NCI-H82 treated with DMSO at 0.1 percent for 48 hours (cell line): ENCODE data around the gene TACSTD2.
"Not testable (repeated sequence)": the region's sequence is repeated elsewhere in the genome, so short reads cannot be mapped to it uniquely, and the experiment has no call there.

Source experiments
- DNase-seq: peaks from one replicate; lab custom pipeline; 2025; ENCODE audit not compliant: unreplicated experiment; lab: John Stamatoyannopoulos, UW

Gene TACSTD2

DNA sequence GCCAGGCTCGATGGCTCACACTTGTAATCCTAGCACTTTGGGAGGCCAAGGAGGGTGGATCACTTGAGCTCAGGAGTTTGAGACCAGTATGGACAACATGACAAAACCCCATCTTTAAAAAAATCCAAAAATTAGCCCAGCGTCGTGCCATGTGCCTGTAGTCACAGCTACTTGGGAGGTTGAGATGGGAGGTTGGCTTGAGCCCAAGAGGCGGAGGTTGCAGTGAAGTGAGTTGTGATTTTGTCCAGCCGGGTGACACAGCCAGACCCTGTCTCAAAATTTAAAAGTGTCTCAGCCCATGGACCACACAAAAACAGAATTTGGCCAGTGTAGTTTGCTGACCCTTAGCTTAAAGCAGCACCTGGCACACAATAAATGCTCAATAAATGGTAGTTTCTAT lies 11.3 kb upstream of the TACSTD2 start:
- DNase-seq, result no peak

DNA sequence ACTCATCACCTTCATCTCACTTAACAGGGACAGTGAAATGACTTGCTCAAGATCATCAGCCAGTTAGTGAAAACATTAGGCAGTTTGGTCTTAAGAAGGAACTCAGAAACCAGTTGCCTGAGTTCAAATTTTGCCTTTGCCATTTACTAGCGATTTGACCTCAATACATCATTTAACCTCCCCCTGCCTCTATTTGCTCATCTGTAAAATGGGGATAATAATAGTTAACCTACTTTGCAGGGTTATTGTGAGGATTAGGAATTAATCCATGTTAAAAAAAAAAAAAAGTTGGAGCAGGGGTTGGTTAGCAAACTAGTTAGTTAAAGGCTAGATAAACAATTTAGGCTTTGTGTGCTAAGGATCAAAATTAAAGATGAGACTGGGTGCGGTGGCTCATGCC lies 10.6 kb upstream of the TACSTD2 start:
- no peak for DNase-seq

DNA sequence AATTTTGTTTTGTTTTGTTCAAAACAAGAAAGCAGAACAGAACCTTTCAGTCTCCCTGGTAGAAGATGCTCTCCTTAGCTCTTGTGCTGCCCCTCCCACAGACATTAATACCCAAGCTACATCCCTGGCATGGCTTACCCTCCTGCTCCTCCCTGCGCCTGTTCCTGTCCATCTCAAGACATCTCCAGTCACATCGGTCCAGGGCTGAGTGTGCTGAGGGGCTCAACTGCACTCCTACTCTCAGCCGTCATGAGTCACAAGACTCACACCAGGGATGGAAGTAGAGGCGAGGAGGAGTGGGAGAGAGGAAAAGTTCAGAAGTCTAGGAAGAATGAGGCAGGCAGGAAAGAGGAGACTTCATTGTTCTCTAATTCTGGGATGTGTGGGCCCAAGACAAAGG lies 9.2 kb upstream of the TACSTD2 start:
- DNase-seq, result no peak

DNA sequence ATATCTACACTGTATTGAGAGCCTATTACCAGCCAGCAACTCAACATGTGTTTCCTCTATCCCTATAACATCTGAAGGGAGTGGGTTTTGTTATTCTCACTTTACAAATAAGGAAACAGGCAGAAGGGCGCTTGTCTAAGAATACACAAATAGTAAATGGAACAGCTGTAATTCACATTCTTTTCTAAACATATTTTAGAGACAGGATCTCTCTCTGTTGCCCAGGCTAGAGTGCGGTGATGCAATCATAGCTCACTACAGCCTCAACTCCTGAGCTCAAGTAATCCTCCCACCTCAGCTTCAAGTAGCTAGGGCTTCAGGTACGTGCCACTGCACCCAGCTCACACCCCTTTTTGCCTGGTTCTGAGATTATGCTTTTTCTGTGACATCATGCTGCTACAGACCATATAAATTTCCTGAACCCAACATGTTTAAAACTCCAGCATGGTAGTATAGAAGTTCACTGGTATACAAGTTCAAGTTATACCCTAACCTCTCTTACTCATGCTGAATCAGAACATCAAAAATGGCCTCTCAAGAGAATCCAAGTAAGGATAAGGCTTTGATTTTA lies 8.6 kb upstream of the TACSTD2 start:
- DNase-seq, result no peak

DNA sequence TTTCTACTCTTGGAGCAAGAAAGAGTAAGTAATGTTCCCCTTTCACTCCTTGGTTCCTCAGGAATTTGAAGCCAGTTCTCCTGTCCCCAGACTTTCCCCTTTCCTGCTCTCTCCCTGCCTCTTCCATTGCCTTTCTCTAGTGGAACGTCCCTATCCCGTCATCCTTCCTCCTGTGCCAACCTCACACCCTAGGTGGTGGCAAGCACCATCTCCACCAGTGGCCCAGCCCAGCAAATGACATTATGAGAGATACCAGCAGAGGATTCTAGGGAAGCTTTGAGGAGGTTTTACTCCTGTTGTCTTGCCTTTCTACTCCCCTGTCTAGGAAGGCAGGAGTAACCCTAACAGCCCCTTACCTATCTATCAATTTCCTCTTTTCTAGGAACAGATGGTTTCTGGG lies 8.1 kb upstream of the TACSTD2 start:
- DNase-seq, result no peak

DNA sequence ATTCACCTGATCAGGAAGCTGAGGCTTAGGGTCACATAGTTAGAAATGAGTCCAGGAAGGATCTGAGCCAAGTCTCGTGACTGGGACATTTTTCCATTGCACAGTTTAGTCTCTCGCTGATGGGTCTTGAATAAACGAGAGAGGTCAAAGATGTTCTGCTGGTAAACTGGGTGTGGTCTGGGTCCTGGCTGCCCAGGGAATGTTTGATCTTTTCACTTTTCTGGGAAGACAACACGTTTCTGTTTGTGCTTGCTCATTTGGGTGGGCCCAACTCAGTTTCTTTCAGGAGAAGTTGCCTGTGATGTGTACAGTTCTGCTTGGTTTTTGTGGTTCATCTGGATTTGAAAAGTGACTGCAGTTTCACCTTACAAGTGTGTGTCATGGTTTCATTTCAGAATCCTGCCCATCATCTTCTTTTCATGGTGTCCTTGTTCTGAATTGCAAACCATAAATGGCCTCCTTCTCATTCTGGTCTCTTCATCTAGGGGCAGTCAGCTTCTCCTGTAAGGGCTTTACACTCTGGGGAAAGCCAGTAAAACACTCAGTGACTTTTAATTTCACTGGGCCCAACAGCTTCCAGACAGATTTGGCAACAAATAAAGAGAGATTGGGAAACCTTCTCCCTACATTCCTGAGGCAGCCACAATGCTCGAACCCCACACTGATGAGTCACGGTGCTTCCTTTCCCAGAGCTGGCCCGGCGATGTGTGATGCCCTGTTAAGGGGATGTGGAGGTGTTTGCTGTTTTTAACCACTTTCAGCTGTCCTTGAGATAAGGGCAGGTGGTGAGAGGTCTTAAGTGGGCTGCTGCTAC lies 7.2 kb upstream of the TACSTD2 start:
- no peak for DNase-seq

DNA sequence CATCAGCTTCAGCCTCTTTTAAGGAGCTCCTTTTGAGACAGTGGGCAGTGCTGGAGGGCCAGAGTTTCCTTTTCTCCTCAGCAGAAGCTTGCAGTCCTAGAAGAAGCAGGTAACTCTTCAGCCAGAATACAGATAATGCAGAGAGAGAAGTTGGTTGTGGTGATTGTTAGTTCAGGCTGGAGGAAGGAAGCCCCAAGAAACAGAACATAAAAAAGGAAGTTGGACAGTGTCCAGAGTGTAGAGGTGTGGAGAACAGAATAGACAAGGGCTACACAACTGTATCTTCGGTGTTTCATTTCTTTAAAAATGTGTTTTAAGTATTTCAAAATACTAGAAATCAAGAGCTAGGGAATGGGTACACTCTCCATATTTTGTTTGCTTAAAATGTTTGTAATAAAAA lies 6.4 kb upstream of the TACSTD2 start:
- no peak for DNase-seq

DNA sequence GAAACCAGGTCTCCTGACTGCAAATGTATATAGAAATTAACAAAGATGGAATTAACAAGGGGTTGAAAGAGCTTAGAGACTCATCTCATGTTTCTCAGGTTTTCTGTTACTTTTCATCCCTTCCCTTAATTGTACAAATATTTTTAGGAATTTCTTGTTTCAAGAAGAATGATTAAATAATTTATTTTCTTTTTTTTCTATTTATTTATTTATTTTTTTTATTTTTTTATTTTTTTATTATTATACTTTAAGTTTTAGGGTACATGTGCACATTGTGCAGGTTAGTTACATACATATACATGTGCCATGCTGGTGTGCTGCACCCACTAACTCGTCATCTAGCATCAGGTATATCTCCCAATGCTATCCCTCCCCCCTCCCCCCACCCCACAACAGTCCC lies 5.1 kb upstream of the TACSTD2 start:
- DNase-seq, result not testable (repeated sequence)

DNA sequence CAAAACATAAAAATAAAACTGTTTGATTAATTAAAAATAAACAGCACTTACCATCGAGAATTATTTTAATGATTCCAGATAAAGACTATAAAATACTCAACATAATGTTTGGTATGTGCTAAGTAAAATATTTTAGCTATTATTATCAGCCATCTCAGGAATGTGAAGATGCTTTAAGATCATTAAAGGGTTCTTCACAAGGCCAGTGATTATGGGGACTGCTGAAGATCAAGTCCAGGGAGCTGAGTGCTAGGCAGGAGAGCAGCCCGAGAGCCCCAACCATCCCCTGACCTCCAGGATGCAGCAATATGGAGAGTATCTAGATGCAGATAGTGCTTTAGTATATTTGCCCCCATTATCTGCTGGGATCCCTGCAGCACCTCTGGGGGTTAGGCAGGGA lies 4.6 kb upstream of the TACSTD2 start:
- DNase-seq, result no peak

DNA sequence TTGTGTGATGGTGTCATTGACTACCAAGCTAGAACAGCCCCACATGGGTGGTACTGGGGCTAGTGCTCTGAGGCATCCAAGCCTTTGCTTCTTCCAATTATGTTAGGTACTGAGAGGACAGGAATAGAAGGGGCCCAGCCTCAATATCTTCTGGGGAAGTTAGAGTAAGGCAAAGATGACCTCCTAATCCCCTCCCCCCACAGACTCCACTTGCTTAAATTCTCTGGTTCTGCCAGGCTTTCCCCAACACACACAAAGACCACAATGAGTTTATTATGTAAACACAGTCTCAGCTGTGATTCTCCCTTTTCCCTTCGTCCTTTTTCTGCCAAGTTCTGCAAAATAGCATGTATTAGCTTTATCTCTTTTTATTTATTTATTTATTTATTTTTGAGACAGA lies 3.1 kb upstream of the TACSTD2 start:
- DNase-seq, result no peak

DNA sequence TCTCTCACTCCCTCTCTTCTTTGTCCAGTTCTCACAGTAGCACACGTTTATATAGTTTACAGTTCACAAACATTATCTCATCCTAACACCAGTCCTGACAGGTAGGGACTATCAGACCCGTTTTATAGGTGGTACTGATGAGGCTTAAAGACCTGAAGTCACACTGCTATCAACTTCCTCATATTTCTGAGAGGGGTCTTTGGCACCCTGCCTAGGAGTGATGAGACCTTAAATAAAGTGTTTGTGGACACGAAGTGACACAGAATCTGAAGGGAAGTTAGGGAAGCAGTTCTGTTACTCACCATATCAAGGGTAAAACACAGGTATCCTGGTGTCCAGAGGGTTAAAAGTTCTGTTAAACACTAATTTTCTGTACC lies 590 bp upstream of the TACSTD2 start:
- no peak for DNase-seq

DNA sequence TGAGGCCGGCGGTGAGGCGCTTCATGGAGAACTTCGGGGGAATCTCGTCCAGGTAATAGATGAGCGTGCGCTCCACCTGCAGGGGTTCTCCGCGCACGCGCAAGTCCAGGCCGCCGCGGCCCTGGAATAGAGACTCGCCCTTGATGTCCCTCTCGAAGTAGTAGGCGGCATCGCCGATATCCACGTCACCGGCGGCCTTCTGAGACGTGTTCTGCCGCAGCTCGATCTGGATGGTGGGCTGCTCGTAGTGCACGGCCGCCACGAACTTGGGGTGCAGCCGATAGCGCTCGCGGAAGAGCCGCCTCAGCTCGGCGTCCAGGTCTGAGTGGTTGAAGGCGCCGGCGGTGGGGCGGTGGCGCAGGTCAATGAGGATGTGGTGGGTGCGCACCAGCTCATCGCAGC lies 726 bp downstream of the TACSTD2 start:
- no peak for DNase-seq

DNA sequence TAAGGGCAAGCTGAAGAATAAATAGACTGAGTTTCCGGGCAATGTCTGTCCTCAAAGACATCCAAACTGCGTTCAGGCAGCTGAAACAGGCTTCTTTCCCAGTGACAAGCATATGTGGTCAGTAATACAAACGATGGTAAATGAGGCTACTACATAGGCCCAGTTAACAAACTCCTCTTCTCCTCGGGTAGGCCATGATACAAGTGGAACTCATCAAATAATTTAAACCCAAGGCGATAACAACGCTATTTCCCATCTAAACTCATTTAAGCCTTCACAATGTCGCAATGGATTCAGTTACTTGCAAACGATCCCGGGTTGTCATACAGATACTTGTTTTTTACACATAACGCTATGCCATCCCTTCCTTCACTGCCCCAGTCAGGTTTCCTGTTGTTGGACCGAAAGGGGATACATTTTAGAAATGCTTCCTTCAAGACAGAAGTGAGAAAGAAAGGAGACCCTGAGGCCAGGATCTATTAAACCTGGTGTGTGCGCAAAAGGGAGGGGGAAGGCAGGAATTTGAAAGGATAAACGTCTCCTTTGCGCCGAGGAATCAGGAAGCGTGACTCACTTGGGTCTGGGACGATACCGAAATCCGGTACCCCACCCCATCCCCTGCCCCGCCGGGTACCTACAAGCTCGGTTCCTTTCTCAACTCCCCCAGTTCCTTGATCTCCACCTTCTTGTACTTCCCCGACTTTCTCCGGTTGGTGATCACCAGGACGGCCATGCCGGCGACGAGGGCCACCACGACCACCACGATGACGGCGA lies 1.3 kb downstream of the TACSTD2 start:
- no peak for DNase-seq

DNA sequence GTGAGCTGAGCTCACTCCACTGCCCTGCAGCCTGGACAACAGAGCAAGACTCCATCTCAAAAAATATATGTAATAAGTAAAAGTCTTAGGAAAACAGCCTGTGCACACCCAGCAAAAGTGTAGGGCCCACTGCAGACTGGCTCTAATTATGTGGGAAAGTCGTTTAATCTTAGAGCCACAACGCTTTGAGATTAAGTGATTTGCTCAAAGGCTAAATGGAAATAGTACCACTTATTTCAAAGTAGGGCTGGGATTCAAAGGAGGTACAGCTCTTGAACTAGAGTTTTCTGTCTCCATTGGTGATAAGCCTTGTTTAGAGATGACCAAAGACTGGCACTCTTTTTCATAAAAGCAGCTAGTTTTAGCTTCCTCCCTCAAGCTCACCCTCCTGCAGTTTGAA lies 2.2 kb downstream of the TACSTD2 start:
- DNase-seq, result no peak

DNA sequence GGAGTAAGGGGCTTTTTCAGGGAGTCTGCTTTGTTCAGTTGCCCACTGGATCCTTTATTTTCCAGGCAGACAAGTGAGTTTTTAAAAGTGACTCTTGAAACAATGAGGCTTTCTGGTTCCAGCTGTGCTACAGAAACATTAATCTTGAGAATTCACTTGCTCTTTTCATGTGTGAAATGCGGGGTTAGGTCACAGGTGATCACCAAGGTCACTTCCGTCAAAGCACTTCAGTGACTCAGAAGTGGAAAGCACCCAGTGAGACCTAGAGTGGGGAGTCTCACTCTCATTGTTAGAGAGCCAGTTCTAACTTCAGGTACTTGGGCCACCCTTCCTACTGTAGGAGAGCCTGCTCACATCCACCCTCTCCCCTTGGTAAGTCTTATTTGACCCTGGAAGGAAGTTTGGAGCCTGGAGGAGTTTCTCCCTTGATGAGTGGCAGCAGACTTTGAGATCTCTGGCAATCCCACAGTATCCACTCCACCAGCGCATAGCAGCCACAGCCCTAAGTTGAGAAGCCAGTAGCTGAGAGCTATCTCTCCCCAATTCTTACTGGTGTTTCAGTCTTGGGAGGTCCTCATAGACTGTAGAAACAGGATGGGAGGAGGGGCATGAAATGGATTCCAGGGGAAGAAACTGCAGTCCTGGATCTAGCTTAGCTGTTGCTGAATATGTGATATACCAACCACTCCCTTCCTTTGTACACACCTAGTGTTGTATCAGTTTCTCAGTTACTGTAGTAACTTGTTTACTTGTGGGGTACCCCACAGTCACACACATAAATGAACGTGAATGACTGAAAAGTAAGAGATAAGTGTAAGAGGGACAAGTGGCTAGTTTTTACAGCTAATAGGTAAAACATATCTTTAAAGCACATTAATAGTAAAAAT lies 3.1 kb downstream of the TACSTD2 start:
- no peak for DNase-seq

DNA sequence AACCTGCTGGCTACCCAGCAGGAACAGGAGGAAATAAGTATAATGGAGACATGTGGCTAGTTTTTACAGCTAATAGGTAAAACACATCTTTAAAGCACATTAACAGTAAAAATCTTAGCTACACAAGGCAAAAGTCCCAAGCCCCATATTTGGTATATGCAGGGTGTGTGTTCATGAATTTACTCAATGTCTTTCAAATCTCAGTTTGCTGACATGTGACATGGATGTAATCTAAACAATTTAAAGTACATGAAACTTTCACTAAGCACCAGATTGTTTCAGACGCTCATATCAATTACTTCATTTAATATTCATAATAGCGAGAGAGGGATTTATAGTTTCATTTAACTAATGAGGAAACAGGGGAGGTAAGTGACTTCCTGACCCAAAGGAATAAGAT lies 3.9 kb downstream of the TACSTD2 start:
- DNase-seq, result no peak

DNA sequence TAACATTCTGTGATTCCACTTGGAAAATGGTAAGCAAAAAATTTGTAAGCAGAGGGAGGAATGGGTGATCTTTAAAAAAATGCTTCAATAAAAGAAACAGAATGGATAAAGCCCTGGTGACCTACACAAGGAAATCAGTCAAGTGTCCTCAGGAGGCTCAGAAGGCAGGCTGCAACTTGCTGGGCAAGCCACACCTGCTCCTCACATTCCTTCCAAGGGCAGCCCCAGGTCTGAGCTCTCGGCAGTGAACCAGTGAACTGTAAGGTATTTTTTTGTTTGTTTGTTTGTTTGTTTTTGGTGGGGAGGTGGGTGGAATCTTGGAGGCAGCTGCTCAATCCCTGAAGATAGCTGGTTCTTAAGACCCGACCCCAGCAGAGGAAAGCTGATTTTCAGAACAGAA lies 4.4 kb downstream of the TACSTD2 start:
- DNase-seq, result no peak

DNA sequence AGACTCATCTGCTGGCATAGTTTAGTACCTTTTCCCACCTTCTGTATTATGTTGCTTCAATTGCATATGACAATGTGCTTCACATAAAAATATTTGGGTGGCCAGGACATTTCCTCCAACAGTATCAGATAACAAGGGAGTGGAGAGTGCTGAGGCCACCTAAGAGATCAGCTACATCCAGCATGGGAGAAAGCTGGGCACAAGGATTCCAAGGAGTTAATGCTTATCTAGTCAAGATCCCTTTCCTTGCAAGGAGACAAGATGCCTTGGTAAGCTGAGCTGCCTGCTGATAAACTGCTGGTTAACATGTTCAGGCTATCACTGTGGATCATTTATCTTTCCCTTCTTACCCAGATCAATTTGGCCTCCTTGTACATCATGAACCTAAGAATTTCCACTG lies 5.4 kb downstream of the TACSTD2 start:
- no peak for DNase-seq

DNA sequence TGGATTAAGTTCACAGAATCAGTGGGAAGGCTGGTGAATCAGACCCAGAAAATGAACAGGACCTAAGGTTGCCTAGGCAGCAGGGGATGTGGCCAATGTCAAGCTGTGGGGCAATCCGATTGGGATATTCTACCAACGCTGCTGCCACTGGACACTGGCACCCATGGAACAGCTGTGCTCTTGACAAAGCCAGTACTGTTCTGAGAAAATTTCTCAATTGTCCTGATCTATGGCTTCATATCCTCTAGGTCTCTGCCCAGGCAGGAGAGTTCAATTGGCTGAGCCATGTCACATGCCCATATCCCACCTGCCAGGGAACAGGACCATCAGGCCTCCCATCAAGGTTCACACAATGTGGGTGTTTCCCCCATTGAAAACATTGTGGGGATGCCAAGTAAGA lies 6.2 kb downstream of the TACSTD2 start:
- DNase-seq, result no peak

DNA sequence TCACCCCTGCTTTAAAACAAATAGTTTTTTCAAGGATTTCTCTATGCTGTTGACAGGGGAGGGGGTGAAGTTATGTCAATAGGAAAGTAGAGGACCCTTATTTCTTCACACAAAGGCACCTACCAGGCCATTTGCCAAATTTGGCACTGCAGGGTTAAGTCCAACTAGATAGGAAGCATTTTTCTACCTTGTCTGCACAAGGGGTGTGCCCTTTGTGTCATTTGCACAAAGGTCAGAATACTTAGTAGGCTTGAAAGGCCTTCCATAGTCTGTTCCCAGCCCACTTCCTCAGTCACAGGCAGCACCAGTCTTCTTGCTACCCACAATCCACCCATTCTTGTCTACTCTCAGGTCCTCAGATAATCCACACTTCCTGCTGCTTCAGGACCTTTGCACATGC lies 7.0 kb downstream of the TACSTD2 start:
- no peak for DNase-seq

DNA sequence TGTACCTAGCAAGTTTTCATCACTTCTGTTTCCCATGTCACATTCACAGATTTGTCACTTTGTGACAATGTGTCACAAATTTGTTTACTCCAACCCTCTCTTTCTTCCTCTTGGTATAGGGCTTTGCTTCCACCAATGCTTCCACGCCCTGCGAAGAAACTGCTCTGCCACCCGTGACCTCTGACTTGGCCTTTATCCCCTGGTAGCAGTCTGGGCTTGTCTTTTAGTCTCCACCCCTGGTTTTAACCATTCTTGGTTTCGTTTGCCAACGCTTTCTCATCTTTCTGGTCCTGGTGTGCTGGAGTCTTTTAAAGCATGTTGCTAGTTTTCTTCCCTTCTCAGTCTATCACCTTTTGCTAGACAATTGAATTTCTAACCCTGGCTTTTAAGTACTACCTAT lies 8.1 kb downstream of the TACSTD2 start:
- no peak for DNase-seq
